Measurements from ENCODE around the gene PDZRN3. TPM values are rescaled to one million over a fixed set of nuclear protein-coding genes. Genes with fewer than 3 reads are reported as not detected.

Gene PDZRN3
- total and polyA plus RNA-seq, 10 donors = 1.5 to 5.5 (median 2.8) TPM

GRCh38 chr3:73471986-73472787 is 152.6 kb downstream of the PDZRN3 start:
- WGBS, 5 donors = 75 to 83% (median 79%) methylated on average over 8 of the region's 8 CpGs
- Histone ChIP-seq H3K4me3 (no peak overlapping the region), H3K9me3 (peaks cover 0 to 4% (median 0%) of the 10 kb centered on the region in 8 donors), H3K4me1 (no peaks in the 10 kb centered on the region), H3K27me3 (replicated peaks in 1 of 7) (peaks cover 0 to 14% (median 0%) of the 10 kb centered on the region in 7 donors), H3K27ac (no peak overlapping the region), H3K36me3 (no peaks in the 10 kb centered on the region)
- TF ChIP-seq POLR2AphosphoS5 (IDR thresholded peaks at IDR 0.05) (no peak), POLR2A (IDR thresholded peaks at IDR 0.05) (no peak), CTCF (IDR thresholded peaks at IDR 0.05 in 8 of 11, conservative IDR thresholded peaks at IDR 0.05 in 3 of 11) (no peak)
- intact Hi-C loops (cut with DNase I; ENCODE audit: low total_unique reads) = no loop called here
- no peak for DNase-seq

- Histone ChIP-seq H3K9me3 (no peaks in the 10 kb centered on the region), H3K36me3 (no peaks in the 10 kb centered on the region), H3K4me1 (no peaks in the 10 kb centered on the region), H3K27ac (no peak overlapping the region), H3K4me3 (no peak overlapping the region), H3K27me3 (replicated peaks in 1 of 7) (peaks cover 0 to 14% (median 0%) of the 10 kb centered on the region in 7 donors)
- DNase-seq = no peak
- intact Hi-C loops (cut with DNase I; ENCODE audit: low total_unique reads) = no loop called here
- TF ChIP-seq POLR2AphosphoS5 (IDR thresholded peaks at IDR 0.05) = no peak
- no peak for TF ChIP-seq CTCF (IDR thresholded peaks at IDR 0.05 in 8 of 11, conservative IDR thresholded peaks at IDR 0.05 in 3 of 11)
- TF ChIP-seq POLR2A (IDR thresholded peaks at IDR 0.05) = no peak
- WGBS, 5 donors = 76 to 87% (median 79%) methylated on average over 4 of the region's 4 CpGs
Observed at GRCh38 chr3:73470860-73471259, 153.9 kb downstream of the PDZRN3 start.

- H3K27me3 ChIP-seq (replicated peaks in 1 of 7) = peaks cover 0 to 14% (median 0%) of the 10 kb centered on the region in 7 donors
- H3K36me3 ChIP-seq = no peaks in the 10 kb centered on the region
- no peak for TF ChIP-seq CTCF (IDR thresholded peaks at IDR 0.05 in 8 of 11, conservative IDR thresholded peaks at IDR 0.05 in 3 of 11)
- no peak for TF ChIP-seq POLR2A (IDR thresholded peaks at IDR 0.05)
- TF ChIP-seq POLR2AphosphoS5 (IDR thresholded peaks at IDR 0.05) = no peak
- no peaks in the 10 kb centered on the region for H3K4me1 ChIP-seq
- intact Hi-C loops (cut with DNase I; ENCODE audit: low total_unique reads) = no loop called here
- no peak overlapping the region for H3K27ac ChIP-seq
- no peak for DNase-seq
- no peak overlapping the region for H3K4me3 ChIP-seq
- WGBS, 5 donors = 92 to 97% (median 94%) methylated on average over 9 of the region's 9 CpGs
- H3K9me3 ChIP-seq = no peaks in the 10 kb centered on the region
Observed at GRCh38 chr3:73469331-73469730, 155.4 kb downstream of the PDZRN3 start.

- TF ChIP-seq POLR2A (IDR thresholded peaks at IDR 0.05) (no peak), CTCF (IDR thresholded peaks at IDR 0.05 in 8 of 11, conservative IDR thresholded peaks at IDR 0.05 in 3 of 11) (no peak), POLR2AphosphoS5 (IDR thresholded peaks at IDR 0.05) (no peak)
- Histone ChIP-seq H3K4me1 (no peaks in the 10 kb centered on the region), H3K4me3 (no peak overlapping the region), H3K9me3 (no peaks in the 10 kb centered on the region), H3K27ac (no peak overlapping the region), H3K36me3 (no peaks in the 10 kb centered on the region), H3K27me3 (replicated peaks in 1 of 7) (peaks cover 0 to 14% (median 0%) of the 10 kb centered on the region in 7 donors)
- no peak for DNase-seq
- intact Hi-C loops (cut with DNase I; ENCODE audit: low total_unique reads) = no loop called here
- 79 to 93% (median 82%) methylated on average over 3 of the region's 3 CpGs for WGBS, 5 donors
Observed at GRCh38 chr3:73467211-73467610, 157.5 kb downstream of the PDZRN3 start.
